GM10248 (cell line): ENCODE measurements around the gene HMGCL.
"Not testable (repeated sequence)": the region's sequence is repeated elsewhere in the genome, so short reads cannot be mapped to it uniquely, and the experiment has no call there.

Experiments
- CTCF ChIA-PET: fragments of 300-600 bp; sonication (Branson Sonifier 250); formaldehyde crosslinking; extraction: SDS; loops from one replicate; lab custom pipeline; 2021; ENCODE audit warnings: antibody characterized with exemption; lab: Yijun Ruan, JAX
- POLR2A ChIA-PET: fragments of 350-650 bp; sonication (Branson Sonifier 250); formaldehyde crosslinking; extraction: SDS; loops from one replicate; lab custom pipeline; 2020; ENCODE audit warnings: antibody characterized with exemption; lab: Yijun Ruan, JAX
- DNase-seq: peaks from one replicate; pipeline ENCODE4 v3.0.0; 2012; ENCODE audit errors: extremely low spot score
- CTCF ChIP-seq: IDR thresholded peaks from 2 replicates; pipeline ENCODE4 v1.5.1; 2012; ENCODE audit warnings: mild to moderate bottlenecking, low read depth; ENCODE audit errors: extremely low read depth, missing control alignments, control extremely low read depth

HMGCL gene

GRCh38 chr1:23791516-23792047 is 33.6 kb downstream of the HMGCL start:
- CTCF ChIA-PET, result interaction anchor here (1.1 to 16.4 kb wide), 3 partner anchors 19 to 125 kb away, joined by 3 to 169 read pairs (median 11); no protein-coding TSS in a partner anchor
- TF ChIP-seq CTCF, result no peak
- DNase-seq, result peak; percentile 61
- POLR2A ChIA-PET, result interaction anchor here (0.6 to 2.0 kb wide), 3 partner anchors 10 to 25 kb away, joined by 3 to 6 read pairs (median 5); partner anchors contain the start of gene PITHD1

- ChIA-PET POLR2A (interaction anchor here (0.9 to 2.0 kb wide), 3 partner anchors 11 to 99 kb away, joined by 3 to 6 read pairs (median 6); partner anchors contain the start of genes PITHD1 and RPL11), CTCF (interaction anchor here (0.9 to 16.4 kb wide), 6 partner anchors 12 to 126 kb away, joined by 3 to 169 read pairs (median 6); no protein-coding TSS in a partner anchor)
- no peak for TF ChIP-seq CTCF
- peak; percentile 91 for DNase-seq
Measured at GRCh38 chr1:23790696-23791515, 34.3 kb downstream of the HMGCL start, which contains the start of gene LYPLA2. Gene LYPLA2, plus strand, starts transcription at chr1:23791145. Its CDS starts 1,538 bp downstream, at chr1:23792683.

- no peak for DNase-seq
- TF ChIP-seq CTCF, result no peak
- CTCF ChIA-PET, result interaction anchor here (1.1 to 16.4 kb wide), 5 partner anchors 9 to 22 kb away, joined by 3 to 169 read pairs (median 5); partner anchors contain the start of gene PITHD1
- POLR2A ChIA-PET, result interaction anchor here (0.6 kb wide), 1 partner anchor 182 kb away, joined by 3 read pairs; no protein-coding TSS in a partner anchor
Measured at GRCh38 chr1:23788695-23789094, 36.5 kb downstream of the HMGCL start.

- CTCF ChIA-PET, result interaction anchor here (1.0 to 16.4 kb wide), 7 partner anchors 10 to 129 kb away, joined by 3 to 169 read pairs (median 4); partner anchors contain the start of gene PITHD1
- POLR2A ChIA-PET, result no interaction called here
- no peak for TF ChIP-seq CTCF
- no peak for DNase-seq
Measured at GRCh38 chr1:23787701-23788100, 37.5 kb downstream of the HMGCL start.

GRCh38 chr1:23784846-23785245 is 40.4 kb downstream of the HMGCL start:
- ChIA-PET CTCF (interaction anchor here (1.9 to 7.1 kb wide), 3 partner anchors 13 to 26 kb away, joined by 6 to 38 read pairs (median 9); partner anchors contain the start of gene GALE), POLR2A (no interaction called here)
- TF ChIP-seq CTCF, result no peak
- DNase-seq, result no peak

GRCh38 chr1:23783141-23783540 is 42.1 kb downstream of the HMGCL start:
- CTCF ChIA-PET, result interaction anchor here (1.9 to 7.1 kb wide), 3 partner anchors 11 to 27 kb away, joined by 6 to 38 read pairs (median 9); partner anchors contain the start of gene GALE
- POLR2A ChIA-PET, DNase-seq: not testable (repeated sequence)
